Neutrophil (primary cell): ENCODE measurements around the gene BCAS3.
A peak's percentile ranks its signal among the peaks of the same experiment; 100 is the strongest.

ENCODE experiments used
- H3K27ac ChIP-seq: fragments of 200-600 bp; sonication (generic); 2 replicates; pipeline ENCODE4 v1.5.1; 2016; ENCODE audit warnings: mild to moderate bottlenecking, moderate library complexity
- H3K27me3 ChIP-seq: fragments of 200-600 bp; sonication (generic); 2 replicates; pipeline ENCODE4 v1.6.0; 2016; ENCODE audit warnings: mild to moderate bottlenecking
- H3K36me3 ChIP-seq: fragments of 200-600 bp; sonication (generic); 2 replicates; pipeline ENCODE4 v1.5.1; 2017
- H3K4me1 ChIP-seq, 2 experiments: fragments of 200-600 bp in 1 of 2; sonication (generic) in 1 of 2; 1 replicate in 1 of 2; 2 replicates in 1 of 2; pipeline versions ENCODE4 v1.5.1 to v1.6.1; 2013 to 2016; ENCODE audit warnings: low read depth in 1 of 2, low read length in 1 of 2, mild to moderate bottlenecking in 1 of 2, moderate library complexity in 1 of 2; ENCODE audit not compliant: control insufficient read depth in 1 of 2, insufficient read depth in 1 of 2
- H3K4me3 ChIP-seq, 2 experiments: fragments of 200-600 bp in 1 of 2; sonication (generic) in 1 of 2; 1 replicate in 1 of 2; 2 replicates in 1 of 2; pipeline ENCODE4 v1.5.1; 2013 to 2016; ENCODE audit warnings: low read depth in 1 of 2, low read length in 1 of 2, mild to moderate bottlenecking in 1 of 2, moderate library complexity in 1 of 2
- H3K9me3 ChIP-seq: fragments of 200-600 bp; sonication (generic); 2 replicates; pipeline ENCODE4 v1.5.1; 2016
- CTCF ChIP-seq: fragments of 200-600 bp; sonication (generic); IDR thresholded peaks from 2 replicates; pipeline ENCODE4 v1.5.1; 2016; ENCODE audit warnings: antibody characterized with exemption

The BCAS3 gene

GRCh38 chr17:61126473-61127249 lies 449.0 kb downstream of the BCAS3 start:
- no peaks in the 10 kb centered on the region for H3K27me3 ChIP-seq
- H3K27ac ChIP-seq: peak overlapping the region; percentile 77
- TF ChIP-seq CTCF: no peak
- no peaks in the 10 kb centered on the region for H3K36me3 ChIP-seq
- H3K4me3 ChIP-seq: no peak overlapping the region
- peaks cover 40% of the 10 kb centered on the region in 2 experiments for H3K4me1 ChIP-seq
- H3K9me3 ChIP-seq: no peaks in the 10 kb centered on the region

GRCh38 chr17:61127960-61128359 lies 450.3 kb downstream of the BCAS3 start:
- Histone ChIP-seq H3K36me3 (no peaks in the 10 kb centered on the region), H3K27ac (peak overlapping the region; percentile 77), H3K4me3 (no peak overlapping the region), H3K9me3 (no peaks in the 10 kb centered on the region), H3K27me3 (no peaks in the 10 kb centered on the region), H3K4me1 (peaks cover 40% of the 10 kb centered on the region in 2 experiments)
- TF ChIP-seq CTCF: no peak

GRCh38 chr17:61128661-61129115 lies 451.0 kb downstream of the BCAS3 start:
- Histone ChIP-seq H3K27ac (peak overlapping the region; percentile 77), H3K36me3 (no peaks in the 10 kb centered on the region), H3K27me3 (no peaks in the 10 kb centered on the region), H3K9me3 (no peaks in the 10 kb centered on the region), H3K4me3 (peak overlapping the region in 1 of 2 experiments; percentile 5), H3K4me1 (peaks cover 40% of the 10 kb centered on the region in 2 experiments)
- no peak for TF ChIP-seq CTCF

- Histone ChIP-seq H3K9me3 (no peaks in the 10 kb centered on the region), H3K27me3 (no peaks in the 10 kb centered on the region), H3K4me1 (peaks cover 40% of the 10 kb centered on the region in 2 experiments), H3K27ac (peak overlapping the region; percentile 77), H3K4me3 (no peak overlapping the region), H3K36me3 (no peaks in the 10 kb centered on the region)
- no peak for TF ChIP-seq CTCF
Measured at GRCh38 chr17:61129267-61130254, 451.9 kb downstream of the BCAS3 start.

- Histone ChIP-seq H3K27me3 (no peaks in the 10 kb centered on the region), H3K4me1 (peaks cover 40% of the 10 kb centered on the region in 2 experiments), H3K27ac (peak overlapping the region; percentile 77), H3K36me3 (no peaks in the 10 kb centered on the region), H3K9me3 (no peaks in the 10 kb centered on the region), H3K4me3 (no peak overlapping the region)
- TF ChIP-seq CTCF: no peak
Measured at GRCh38 chr17:61130330-61130729, 452.7 kb downstream of the BCAS3 start.
